ENCODE data around the gene TMEM35B. TPM values are rescaled to one million over a fixed set of nuclear protein-coding genes. Genes with fewer than 3 reads are reported as not detected.

TMEM35B gene
- total and polyA plus RNA-seq, 2 experiments from 2014 or later, result 7.6 to 27.1 TPM

- peak; percentile 27 for DNase-seq (ENCODE audit: low spot score)
Measured at GRCh38 chr1:34970220-34970735, 14.9 kb downstream of the TMEM35B start.

More at GRCh38 chr1:34970220-34970735, 14.9 kb downstream of the TMEM35B start:
- Histone ChIP-seq H3K36me3 (ENCODE audit: insufficient read depth) (0 out of 2 replicates have a peak, but pooled peaks cover 4% of the 10 kb centered on the region), H3K27ac (ENCODE audit: low read depth) (peak overlapping the region; percentile 39; the same call in 1 of the 2 replicates), H3K79me2 (replicated peaks; ENCODE audit: insufficient read depth) (no peaks in the 10 kb centered on the region), H3K9me2 (ENCODE audit: insufficient read depth) (no peaks in the 10 kb centered on the region), H3K4me3 (no peak overlapping the region), H2AFZ (no peak overlapping the region), H3K4me1 (ENCODE audit: insufficient read depth) (peaks cover 13% of the 10 kb centered on the region), H4K20me1 (replicated peaks; ENCODE audit: insufficient read depth) (no peaks in the 10 kb centered on the region), H3K4me2 (no peak overlapping the region), H3K27me3 (ENCODE audit: insufficient read depth) (no peaks in the 10 kb centered on the region), H3F3A (replicated peaks; ENCODE audit: low read depth) (no peaks in the 10 kb centered on the region)
- H3K9me3 Mint-ChIP-seq, result peaks cover 21% of the 10 kb centered on the region; the same call in 2 of the 3 replicates
- H3K4me1 Mint-ChIP-seq, result peaks cover 17% of the 10 kb centered on the region
- H3K27ac Mint-ChIP-seq, result no peak overlapping the region
- H3K4me3 Mint-ChIP-seq, result no peak overlapping the region
- peaks cover 7% of the 10 kb centered on the region for H3K27me3 Mint-ChIP-seq (ENCODE audit: insufficient read depth, low read depth, poor library complexity)
- 0 out of 3 replicates have a peak, but pooled peaks cover 3% of the 10 kb centered on the region for H3K36me3 Mint-ChIP-seq (ENCODE audit: low read depth)
- TF ChIP-seq EZH2 (IDR thresholded peaks at IDR 0.05; ENCODE audit: low read depth, unreplicated experiment) (no peak), STAT1 (IDR thresholded peaks at IDR 0.05; ENCODE audit: unreplicated experiment) (no peak), NANOG (IDR thresholded peaks at IDR 0.05; ENCODE audit: borderline replicate concordance) (no peak), POLR2AphosphoS5 (IDR thresholded peaks at IDR 0.05; ENCODE audit: low read depth) (no peak), ZNF331 (CRISPR knock-in tag; IDR thresholded peaks at IDR 0.05; ENCODE audit: low read depth) (no peak), ZNF114 (CRISPR knock-in tag; IDR thresholded peaks at IDR 0.05) (no peak), CREB1 (CRISPR knock-in tag; IDR thresholded peaks at IDR 0.05; ENCODE audit: low read depth) (no peak), CTCF (conservative IDR thresholded peaks at IDR 0.05; ENCODE audit: low read depth in 2 of 2) (no peak), EZH2phosphoT487 (IDR thresholded peaks at IDR 0.05; ENCODE audit: unreplicated experiment) (no peak), ETS1 (IDR thresholded peaks at IDR 0.05) (no peak), JUNB (IDR thresholded peaks at IDR 0.05; ENCODE audit: unreplicated experiment) (no peak), REST (IDR thresholded peaks at IDR 0.05; ENCODE audit: unreplicated experiment) (no peak), ZNF462 (CRISPR knock-in tag; IDR thresholded peaks at IDR 0.05) (no peak)
- no peak for ATAC-seq

All from GM23338 (cell line).